Caco-2 (cell line): ENCODE measurements around the gene MARCHF11. TPM values are rescaled to one million over a fixed set of nuclear protein-coding genes. Genes with fewer than 3 reads are reported as not detected.

Source experiments
- BruUV-seq: library from RNA; stranded (reverse); fragments of 400-500 nt; replicated peaks from 2 replicates; lab custom pipeline; 2021; lab: Mats Ljungman, UMichigan
- CTCF ChIA-PET: fragments of 300-600 bp; sonication (Branson Sonifier 250); formaldehyde crosslinking; loops from one replicate; lab custom pipeline; 2022; ENCODE audit warnings: antibody characterized with exemption; lab: Charles Lee
- POLR2A ChIA-PET: fragments of 300-600 bp; sonication (Branson Sonifier 250); formaldehyde crosslinking; loops from one replicate; lab custom pipeline; 2022; ENCODE audit warnings: antibody characterized with exemption; lab: Charles Lee
- DNase-seq, 2 experiments: peaks; one replicate each; pipeline versions ENCODE4 v3.0.0 to v3.0.0-alpha.2; 2020 to 2022
- H3K27me3 ChIP-seq: replicated peaks from 2 replicates; pipeline ENCODE4 v1.6.0; 2011; ENCODE audit warnings: low read length; ENCODE audit not compliant: control insufficient read depth, insufficient read depth
- H3K36me3 ChIP-seq: 2 replicates; pipeline ENCODE4 v1.5.1; 2011; ENCODE audit warnings: low read length; ENCODE audit not compliant: control insufficient read depth, insufficient read depth
- H3K4me1 ChIP-seq: fragments of 250-450 bp; sonication (Bioruptor Pico); 2 replicates; pipeline ENCODE4 v1.5.1; 2020; ENCODE audit warnings: mild to moderate bottlenecking
- H3K4me3 ChIP-seq: 2 replicates; pipeline ENCODE4 v1.5.1; 2011; ENCODE audit warnings: low read depth, mild to moderate bottlenecking, control low read depth, low read length
- H3K9me3 ChIP-seq: fragments of 250-450 bp; sonication (Bioruptor Pico); 2 replicates; pipeline ENCODE4 v1.5.1; 2020; ENCODE audit warnings: mild to moderate bottlenecking, moderate library complexity
- H3K27ac Mint-ChIP-seq: one replicate; pipeline ENCODE4 v1.8.0; 2022; ENCODE audit warnings: mixed read lengths; ENCODE audit not compliant: unreplicated experiment
- H3K27me3 Mint-ChIP-seq: one replicate; pipeline ENCODE4 v1.8.0; 2022; ENCODE audit warnings: mixed read lengths; ENCODE audit not compliant: insufficient read depth, unreplicated experiment
- H3K36me3 Mint-ChIP-seq: one replicate; pipeline ENCODE4 v1.8.0; 2022; ENCODE audit warnings: mild to moderate bottlenecking, mixed read lengths; ENCODE audit not compliant: insufficient read depth, unreplicated experiment
- H3K4me1 Mint-ChIP-seq: one replicate; pipeline ENCODE4 v1.8.0; 2022; ENCODE audit warnings: low read depth, mixed read lengths; ENCODE audit not compliant: unreplicated experiment
- H3K4me3 Mint-ChIP-seq: one replicate; pipeline ENCODE4 v1.8.0; 2022; ENCODE audit warnings: mild to moderate bottlenecking, moderate library complexity, mixed read lengths; ENCODE audit not compliant: unreplicated experiment
- H3K9me3 Mint-ChIP-seq: one replicate; pipeline ENCODE4 v1.8.0; 2022; ENCODE audit warnings: mixed read lengths; ENCODE audit not compliant: unreplicated experiment
- CTCF ChIP-seq, 2 experiments: fragments of 200-600 bp in 1 of 2; IDR thresholded peaks; 1 replicate in 1 of 2; 2 replicates in 1 of 2; pipeline versions ENCODE4 v1.5.1 to v1.8.0; 2011 to 2022; ENCODE audit warnings: antibody characterized with exemption in 1 of 2, control low read depth in 1 of 2, inconsistent platforms in 1 of 2, low read depth in 1 of 2, low read length in 1 of 2, mild to moderate bottlenecking in 1 of 2, moderate library complexity in 1 of 2; ENCODE audit not compliant: insufficient read depth in 1 of 2, severe bottlenecking in 1 of 2, unreplicated experiment in 1 of 2
- intact Hi-C: fragments of 100-400 bp; cut with micrococcal nuclease; formaldehyde crosslinking; loops from one replicate; pipeline ENCODE4 v1.10.0; 2022; ENCODE audit not compliant: unreplicated experiment
- total RNA-seq: library from RNA; stranded (reverse); gene quantifications from 2 replicates; pipeline ENCODE4 v1.2.3, GENCODE V29; 2022

MARCHF11 gene
- total RNA-seq, 1 experiment from 2014 or later, result 1.5 TPM

- Histone ChIP-seq H3K27me3 (no peaks in the 10 kb centered on the region), H3K36me3 (no peaks in the 10 kb centered on the region), H3K4me1 (no peaks in the 10 kb centered on the region), H3K9me3 (no peaks in the 10 kb centered on the region), H3K4me3 (no peak overlapping the region)
- ChIA-PET POLR2A (no interaction called here), CTCF (no interaction called here)
- Mint-ChIP-seq H3K4me3 (no peak overlapping the region), H3K36me3 (no peaks in the 10 kb centered on the region), H3K27ac (no peak overlapping the region), H3K9me3 (peaks cover 9% of the 10 kb centered on the region), H3K4me1 (no peaks in the 10 kb centered on the region), H3K27me3 (peaks cover 13% of the 10 kb centered on the region)
- no peak for TF ChIP-seq CTCF (IDR thresholded peaks at IDR 0.05; ENCODE audit: insufficient read depth in 1 of 2, low read depth in 1 of 2, low read length in 1 of 2, severe bottlenecking in 1 of 2, unreplicated experiment in 1 of 2)
- intact Hi-C loops, result no loop called here
- no TSS peak for BruUV-seq
- no peak for DNase-seq
Observed at GRCh38 chr5:16043349-16043965, 136.1 kb downstream of the MARCHF11 start.

DNA sequence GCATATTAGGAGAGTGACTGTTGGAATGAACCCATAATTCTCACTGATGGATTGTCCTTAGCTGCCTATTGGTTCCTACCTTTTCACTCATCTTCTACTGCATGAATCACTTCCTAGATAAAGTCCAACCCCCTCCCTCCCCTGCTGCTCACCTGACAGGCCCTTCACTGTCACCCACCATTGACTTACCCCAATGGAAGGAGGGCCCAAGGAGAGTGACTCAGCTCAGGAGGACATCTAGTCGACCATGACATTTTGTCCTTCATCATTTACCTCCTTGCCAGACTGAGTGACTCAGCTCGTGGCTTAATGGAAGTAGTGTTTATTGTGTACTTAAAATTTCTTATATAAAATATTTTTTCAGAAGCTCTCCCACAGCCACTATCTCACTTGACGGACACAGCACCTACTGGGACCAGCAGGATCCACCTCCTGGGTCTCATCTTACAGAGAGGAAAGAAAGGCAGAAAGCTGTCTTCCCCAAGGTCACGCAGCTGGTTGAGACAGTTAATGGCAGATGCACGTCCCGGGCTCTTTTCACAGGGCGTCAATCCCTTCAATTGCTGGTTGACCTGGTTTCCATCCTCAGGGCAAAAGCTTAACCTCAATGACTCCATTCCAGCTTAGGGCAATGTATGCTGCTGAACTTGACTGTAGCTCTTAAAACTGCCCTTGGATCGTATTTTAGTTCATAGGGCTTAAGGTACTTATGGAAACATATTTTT, 142.3 kb downstream of the MARCHF11 start:
- Mint-ChIP-seq H3K36me3 (no peaks in the 10 kb centered on the region), H3K9me3 (no peaks in the 10 kb centered on the region), H3K4me3 (no peak overlapping the region), H3K4me1 (no peaks in the 10 kb centered on the region), H3K27ac (no peak overlapping the region), H3K27me3 (peaks cover 17% of the 10 kb centered on the region)
- DNase-seq, result no peak
- no TSS peak for BruUV-seq
- no peak overlapping the region for H3K4me3 ChIP-seq
- H3K36me3 ChIP-seq, result no peaks in the 10 kb centered on the region
- H3K4me1 ChIP-seq, result no peaks in the 10 kb centered on the region
- intact Hi-C loops, result no loop called here
- CTCF ChIA-PET, result no interaction called here
- no peak for TF ChIP-seq CTCF (IDR thresholded peaks at IDR 0.05; ENCODE audit: insufficient read depth in 1 of 2, low read depth in 1 of 2, low read length in 1 of 2, severe bottlenecking in 1 of 2, unreplicated experiment in 1 of 2)
- no peaks in the 10 kb centered on the region for H3K9me3 ChIP-seq
- POLR2A ChIA-PET, result no interaction called here
- H3K27me3 ChIP-seq, result no peaks in the 10 kb centered on the region; the same call in 1 of the 2 replicates

DNA sequence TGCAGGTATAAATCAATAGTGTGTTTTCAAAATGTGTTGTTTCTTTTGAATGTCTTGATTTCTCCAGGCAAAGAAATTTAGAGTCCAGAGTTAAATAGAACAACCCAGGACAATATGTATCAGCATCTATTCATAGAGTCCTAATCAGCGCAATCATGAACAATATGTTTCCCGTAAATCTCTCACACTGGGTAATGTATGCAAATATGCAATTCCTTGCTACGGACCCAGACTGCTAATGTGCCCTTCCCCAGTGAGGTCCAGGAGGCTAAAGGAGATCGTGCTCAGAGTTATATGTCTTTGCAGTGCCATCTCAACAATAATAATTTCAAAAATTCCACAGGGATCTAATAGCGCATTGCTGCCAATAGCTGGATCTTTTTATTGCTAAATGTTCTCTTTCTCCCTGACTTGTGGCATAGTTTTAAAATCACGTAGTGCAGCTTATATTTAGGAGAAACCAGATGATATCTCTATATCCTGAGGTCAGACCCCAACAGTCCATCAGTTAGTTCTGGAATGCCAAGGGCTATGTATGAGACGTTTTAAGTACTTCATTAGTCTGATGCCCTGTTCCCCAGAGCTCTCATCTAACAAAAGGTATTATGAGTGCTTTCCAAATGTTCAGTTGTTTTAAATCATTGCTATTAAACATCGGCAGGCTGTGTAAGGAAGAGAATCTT, 145.1 kb downstream of the MARCHF11 start:
- no peak overlapping the region for H3K4me3 Mint-ChIP-seq
- Histone ChIP-seq H3K4me1 (no peaks in the 10 kb centered on the region), H3K4me3 (no peak overlapping the region), H3K27me3 (no peaks in the 10 kb centered on the region; the same call in 1 of the 2 replicates), H3K9me3 (no peaks in the 10 kb centered on the region), H3K36me3 (no peaks in the 10 kb centered on the region)
- no peaks in the 10 kb centered on the region for H3K9me3 Mint-ChIP-seq
- ChIA-PET POLR2A (no interaction called here), CTCF (no interaction called here)
- H3K4me1 Mint-ChIP-seq, result no peaks in the 10 kb centered on the region
- no TSS peak for BruUV-seq
- H3K27ac Mint-ChIP-seq, result no peak overlapping the region
- intact Hi-C loops, result no loop called here
- no peaks in the 10 kb centered on the region for H3K36me3 Mint-ChIP-seq
- peaks cover 20% of the 10 kb centered on the region for H3K27me3 Mint-ChIP-seq
- DNase-seq, result no peak
- TF ChIP-seq CTCF (IDR thresholded peaks at IDR 0.05; ENCODE audit: insufficient read depth in 1 of 2, low read depth in 1 of 2, low read length in 1 of 2, severe bottlenecking in 1 of 2, unreplicated experiment in 1 of 2), result no peak
